Upper lobe of left lung (tissue), 4 donors: Measurements from ENCODE around the gene ARL6.

Source experiments
- POLR2AphosphoS5 ChIP-seq, 2 donors: sonication (generic); formaldehyde crosslinking; IDR thresholded peaks; one replicate each; pipeline ENCODE4 v1.5.1; 2017; ENCODE audit warnings: antibody characterized with exemption in 2 of 2
- TF ChIP-seq, protein P1 (sequence below), 6 experiments: fragments of 450-650 bp in 4 of 6; fragments of 200-600 bp in 2 of 6; sonication (generic) in 2 of 6; IDR thresholded peaks; one replicate each; pipeline ENCODE4 v1.5.1; 2016 to 2019; ENCODE audit warnings: antibody characterized with exemption in 6 of 6

DNA sequence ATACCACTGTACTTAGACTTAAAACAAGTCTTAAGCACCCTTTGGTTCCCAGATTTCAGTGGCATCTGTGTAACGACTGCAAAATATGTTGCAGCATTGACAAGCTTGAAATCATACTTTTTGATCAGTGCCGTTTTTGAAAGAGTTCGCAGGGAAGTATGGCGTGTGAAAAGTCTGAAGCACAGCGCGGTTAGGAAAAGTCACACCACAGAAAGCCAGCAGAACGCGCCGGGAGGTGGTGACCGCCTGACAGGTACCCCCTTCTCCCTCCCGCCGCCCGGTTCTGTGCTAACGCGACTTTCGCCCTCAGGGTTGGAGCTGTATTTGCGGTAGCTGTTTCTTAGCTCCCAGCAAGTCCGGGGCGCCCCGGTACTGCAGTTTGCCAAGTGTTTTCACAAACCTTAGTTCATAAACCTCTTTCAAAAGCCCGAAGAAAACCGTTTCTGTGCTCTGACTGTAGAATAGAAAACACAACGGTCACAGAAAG lies 56.8 kb downstream of the ARL6 start:
- TF ChIP-seq, protein P1, sequence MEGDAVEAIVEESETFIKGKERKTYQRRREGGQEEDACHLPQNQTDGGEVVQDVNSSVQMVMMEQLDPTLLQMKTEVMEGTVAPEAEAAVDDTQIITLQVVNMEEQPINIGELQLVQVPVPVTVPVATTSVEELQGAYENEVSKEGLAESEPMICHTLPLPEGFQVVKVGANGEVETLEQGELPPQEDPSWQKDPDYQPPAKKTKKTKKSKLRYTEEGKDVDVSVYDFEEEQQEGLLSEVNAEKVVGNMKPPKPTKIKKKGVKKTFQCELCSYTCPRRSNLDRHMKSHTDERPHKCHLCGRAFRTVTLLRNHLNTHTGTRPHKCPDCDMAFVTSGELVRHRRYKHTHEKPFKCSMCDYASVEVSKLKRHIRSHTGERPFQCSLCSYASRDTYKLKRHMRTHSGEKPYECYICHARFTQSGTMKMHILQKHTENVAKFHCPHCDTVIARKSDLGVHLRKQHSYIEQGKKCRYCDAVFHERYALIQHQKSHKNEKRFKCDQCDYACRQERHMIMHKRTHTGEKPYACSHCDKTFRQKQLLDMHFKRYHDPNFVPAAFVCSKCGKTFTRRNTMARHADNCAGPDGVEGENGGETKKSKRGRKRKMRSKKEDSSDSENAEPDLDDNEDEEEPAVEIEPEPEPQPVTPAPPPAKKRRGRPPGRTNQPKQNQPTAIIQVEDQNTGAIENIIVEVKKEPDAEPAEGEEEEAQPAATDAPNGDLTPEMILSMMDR (IDR thresholded peaks at IDR 0.05), result peak in 1 of 6 experiments; percentile 9
- TF ChIP-seq POLR2AphosphoS5 (IDR thresholded peaks at IDR 0.05), result no peak
